PC-9 (cell line): ENCODE results near the gene SF3B2.

Experiments
- EZH2 ChIP-seq: fragments of 200-600 bp; sonication (generic); IDR thresholded peaks from 2 replicates; pipeline ENCODE4 v1.8.0; 2017; ENCODE audit warnings: antibody characterized with exemption, low read depth
- TF ChIP-seq, protein P1 (sequence below): fragments of 200-600 bp; sonication (generic); conservative IDR thresholded peaks from 2 replicates; pipeline ENCODE4 v1.6.1; 2017; ENCODE audit warnings: mixed run types, antibody characterized with exemption, mild to moderate bottlenecking, moderate library complexity

DNA sequence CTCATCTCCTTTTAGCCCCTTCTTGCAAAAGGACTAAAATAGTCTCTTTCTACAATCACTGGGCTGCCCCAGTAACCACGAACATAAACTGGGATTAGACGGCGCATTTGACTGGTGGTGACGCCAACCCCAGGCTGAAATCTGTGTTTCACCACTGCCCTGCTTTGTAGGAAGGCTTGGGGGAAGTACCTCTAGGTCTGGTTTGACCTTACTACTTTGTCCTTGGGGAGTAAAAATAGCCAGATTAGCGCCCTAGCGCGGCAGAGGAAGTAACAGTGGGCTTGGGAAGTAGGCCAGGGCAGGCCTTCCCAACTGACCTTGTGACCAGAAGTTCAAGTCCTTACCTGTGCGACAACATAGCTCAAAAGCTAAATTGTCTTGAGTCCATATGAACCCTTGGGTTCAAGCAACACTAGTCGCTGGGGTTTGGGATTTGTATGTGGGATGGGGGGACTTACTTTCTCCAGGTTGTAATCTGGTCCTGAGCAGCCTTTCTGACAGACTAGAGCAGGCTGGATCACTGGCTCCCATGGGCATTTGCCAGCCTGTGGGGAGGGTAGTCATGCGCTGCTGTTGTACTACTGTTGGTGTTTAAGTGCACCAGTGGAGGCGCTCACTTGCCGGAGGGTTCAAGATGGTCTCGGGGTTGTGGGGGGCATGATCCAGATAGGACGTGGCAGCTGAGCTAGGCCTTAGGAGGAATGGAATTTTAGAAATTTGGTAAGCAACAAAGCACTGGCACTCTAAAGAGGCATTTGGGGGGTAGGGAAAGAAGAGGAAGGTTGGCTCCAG, 17.0 kb downstream of the SF3B2 start:
- no peak for TF ChIP-seq EZH2
- TF ChIP-seq, protein P1, sequence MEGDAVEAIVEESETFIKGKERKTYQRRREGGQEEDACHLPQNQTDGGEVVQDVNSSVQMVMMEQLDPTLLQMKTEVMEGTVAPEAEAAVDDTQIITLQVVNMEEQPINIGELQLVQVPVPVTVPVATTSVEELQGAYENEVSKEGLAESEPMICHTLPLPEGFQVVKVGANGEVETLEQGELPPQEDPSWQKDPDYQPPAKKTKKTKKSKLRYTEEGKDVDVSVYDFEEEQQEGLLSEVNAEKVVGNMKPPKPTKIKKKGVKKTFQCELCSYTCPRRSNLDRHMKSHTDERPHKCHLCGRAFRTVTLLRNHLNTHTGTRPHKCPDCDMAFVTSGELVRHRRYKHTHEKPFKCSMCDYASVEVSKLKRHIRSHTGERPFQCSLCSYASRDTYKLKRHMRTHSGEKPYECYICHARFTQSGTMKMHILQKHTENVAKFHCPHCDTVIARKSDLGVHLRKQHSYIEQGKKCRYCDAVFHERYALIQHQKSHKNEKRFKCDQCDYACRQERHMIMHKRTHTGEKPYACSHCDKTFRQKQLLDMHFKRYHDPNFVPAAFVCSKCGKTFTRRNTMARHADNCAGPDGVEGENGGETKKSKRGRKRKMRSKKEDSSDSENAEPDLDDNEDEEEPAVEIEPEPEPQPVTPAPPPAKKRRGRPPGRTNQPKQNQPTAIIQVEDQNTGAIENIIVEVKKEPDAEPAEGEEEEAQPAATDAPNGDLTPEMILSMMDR, result no peak; the same call in 1 of the 2 replicates
